ENCODE results near the gene DTD2. TPM values are rescaled to one million over a fixed set of nuclear protein-coding genes. Genes with fewer than 3 reads are reported as not detected.

The DTD2 gene
- total RNA-seq, 6 donors from 2014 or later: 15.6 to 42.4 (median 20.8) TPM

DNA sequence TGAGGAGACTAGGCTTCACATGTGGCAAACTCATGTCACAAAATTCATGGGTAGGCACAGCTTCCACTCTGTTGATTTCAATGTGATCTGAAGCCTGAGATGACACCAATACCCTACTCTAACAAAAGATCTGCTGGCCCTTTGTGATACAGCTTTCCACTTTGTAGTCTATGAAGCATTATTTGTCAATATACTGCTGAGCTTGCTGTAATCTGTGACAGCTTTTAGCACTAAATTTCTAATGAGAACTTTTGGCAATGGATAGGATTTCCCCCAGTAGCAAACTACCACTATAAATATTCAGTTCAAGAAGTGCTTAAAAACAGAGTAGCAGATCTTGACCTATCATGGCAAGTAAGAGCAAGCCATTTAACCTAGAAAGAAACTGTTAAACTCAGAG is 31.4 kb downstream of the DTD2 start:
- no peaks in the 10 kb centered on the region for H3K9me3 ChIP-seq
- H3K27me3 ChIP-seq: no peaks in the 10 kb centered on the region
- no peak overlapping the region for H3K27ac ChIP-seq
- H3K4me3 ChIP-seq: no peak overlapping the region
- H3K4me1 ChIP-seq: peaks cover 0 to 5% (median under 1%) of the 10 kb centered on the region in 4 donors
- ATAC-seq (ENCODE audit: low FRiP score in 2 of 2): no peak
- H3K36me3 ChIP-seq: no peaks in the 10 kb centered on the region
- DNase-seq: no peak
- no peak for TF ChIP-seq EP300 (IDR thresholded peaks at IDR 0.05)
- no peak for TF ChIP-seq POLR2AphosphoS5 (IDR thresholded peaks at IDR 0.05)
- TF ChIP-seq, protein P1, sequence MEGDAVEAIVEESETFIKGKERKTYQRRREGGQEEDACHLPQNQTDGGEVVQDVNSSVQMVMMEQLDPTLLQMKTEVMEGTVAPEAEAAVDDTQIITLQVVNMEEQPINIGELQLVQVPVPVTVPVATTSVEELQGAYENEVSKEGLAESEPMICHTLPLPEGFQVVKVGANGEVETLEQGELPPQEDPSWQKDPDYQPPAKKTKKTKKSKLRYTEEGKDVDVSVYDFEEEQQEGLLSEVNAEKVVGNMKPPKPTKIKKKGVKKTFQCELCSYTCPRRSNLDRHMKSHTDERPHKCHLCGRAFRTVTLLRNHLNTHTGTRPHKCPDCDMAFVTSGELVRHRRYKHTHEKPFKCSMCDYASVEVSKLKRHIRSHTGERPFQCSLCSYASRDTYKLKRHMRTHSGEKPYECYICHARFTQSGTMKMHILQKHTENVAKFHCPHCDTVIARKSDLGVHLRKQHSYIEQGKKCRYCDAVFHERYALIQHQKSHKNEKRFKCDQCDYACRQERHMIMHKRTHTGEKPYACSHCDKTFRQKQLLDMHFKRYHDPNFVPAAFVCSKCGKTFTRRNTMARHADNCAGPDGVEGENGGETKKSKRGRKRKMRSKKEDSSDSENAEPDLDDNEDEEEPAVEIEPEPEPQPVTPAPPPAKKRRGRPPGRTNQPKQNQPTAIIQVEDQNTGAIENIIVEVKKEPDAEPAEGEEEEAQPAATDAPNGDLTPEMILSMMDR (IDR thresholded peaks at IDR 0.05): no peak
- no peak for TF ChIP-seq POLR2A (IDR thresholded peaks at IDR 0.05)

DNA sequence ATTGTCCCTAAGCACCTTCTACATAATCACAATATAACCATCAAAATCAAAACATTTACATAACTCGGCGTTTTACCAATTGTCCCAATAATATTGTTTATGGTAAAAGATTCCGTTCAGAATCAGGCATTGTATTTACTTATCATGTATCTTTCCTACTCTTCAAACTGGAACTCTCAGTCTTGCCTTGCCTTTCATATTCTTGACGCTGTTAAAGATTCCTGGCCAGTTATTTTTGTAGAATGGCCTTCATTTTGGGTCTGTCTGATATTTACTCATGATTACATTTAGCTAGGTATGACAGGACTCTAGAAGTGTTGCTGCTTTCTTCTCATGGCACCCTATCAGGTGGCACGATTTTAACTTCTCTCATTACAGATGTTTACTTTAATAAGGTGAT is 36.1 kb downstream of the DTD2 start:
- Histone ChIP-seq H3K27ac (peak overlapping the region in 1 of 4 donors; percentile 86), H3K9me3 (no peaks in the 10 kb centered on the region), H3K4me1 (peaks cover 17 to 22% (median 18%) of the 10 kb centered on the region in 4 donors), H3K27me3 (no peaks in the 10 kb centered on the region), H3K36me3 (no peaks in the 10 kb centered on the region), H3K4me3 (peak overlapping the region in 2 of 4 donors; percentile 89 to 95)
- TF ChIP-seq POLR2AphosphoS5 (IDR thresholded peaks at IDR 0.05) (no peak), EP300 (IDR thresholded peaks at IDR 0.05) (no peak), POLR2A (IDR thresholded peaks at IDR 0.05) (no peak)
- TF ChIP-seq, protein P1 (IDR thresholded peaks at IDR 0.05): no peak
- 80 to 83% methylated on average over 5 of the region's 5 CpGs for WGBS, 2 donors
- no peak for DNase-seq
- ATAC-seq (ENCODE audit: low FRiP score in 2 of 2): no peak

DNA sequence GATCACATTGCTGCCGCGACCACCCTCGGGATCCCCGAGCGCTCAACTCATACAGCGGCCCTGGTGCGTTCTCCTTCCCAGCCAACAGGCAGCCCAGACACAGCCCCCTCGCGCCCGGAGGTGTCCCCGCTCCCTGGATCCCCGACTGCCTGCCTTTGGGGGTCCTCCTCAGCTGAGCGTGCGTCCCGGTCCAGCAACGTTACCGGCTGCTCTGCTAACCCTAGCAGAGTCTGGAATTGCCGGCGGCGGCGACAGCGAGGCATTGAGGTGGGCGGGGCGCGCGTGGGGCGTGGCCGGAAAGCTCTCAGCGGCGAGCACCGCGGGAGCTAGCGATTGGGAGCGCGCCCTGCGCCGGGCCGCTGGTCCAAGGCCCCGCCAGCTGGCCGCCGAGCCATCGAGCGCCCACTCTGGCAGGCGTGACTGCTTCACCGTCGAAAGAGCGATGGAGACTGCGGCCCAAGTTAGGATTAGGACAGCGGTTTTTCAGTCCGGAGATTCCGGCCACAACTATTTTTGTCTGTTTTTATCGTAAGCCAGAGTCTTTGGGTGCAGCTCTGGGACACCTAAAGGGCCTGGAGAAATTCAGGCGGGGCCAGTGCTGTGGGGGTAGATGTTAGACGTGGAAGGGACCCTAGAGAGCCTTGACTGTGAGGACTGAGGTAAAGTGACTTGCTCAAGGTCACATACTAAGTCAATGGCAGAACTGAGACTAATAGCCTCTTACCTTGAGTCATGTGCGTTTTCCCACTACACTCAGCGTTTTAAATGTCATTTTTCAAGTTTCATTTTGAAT is 36.8 kb downstream of the DTD2 start, which contains the start of gene HEATR5A:
TSS of gene HEATR5A (minus strand) at position 232 of the 793 bp plus-strand sequence. CDS start 17,575 bp downstream, outside the sequence.
- peak; percentile 98 to 99 for ATAC-seq (ENCODE audit: low FRiP score in 2 of 2)
- DNase-seq: peak; percentile 97 to 100
- peak within 1 kb of the TSS; percentile 86 to 95 (median 90) for H3K27ac ChIP-seq
- WGBS, 2 donors: 3 to 7% methylated on average over 18 to 44 of the region's 56 CpGs
- TF ChIP-seq POLR2A (IDR thresholded peaks at IDR 0.05) (peak in 3 of 4 donors; percentile 92 to 99 (median 97)), EP300 (IDR thresholded peaks at IDR 0.05) (peak in 1 of 4 donors; percentile 62), POLR2AphosphoS5 (IDR thresholded peaks at IDR 0.05) (peak; percentile 87 to 100)
- TF ChIP-seq, protein P1 (IDR thresholded peaks at IDR 0.05): peak in 4 of 6 experiments; percentile 16 to 61 (median 31)
- H3K4me3 ChIP-seq: peak within 1 kb of the TSS; percentile 64 to 95 (median 87)
- H3K4me1 ChIP-seq: peaks cover 14 to 22% (median 17%) of the 10 kb centered on the region in 4 donors
- H3K36me3 ChIP-seq: no peaks in the 10 kb centered on the region
- no peaks in the 10 kb centered on the region for H3K9me3 ChIP-seq
- no peaks in the 10 kb centered on the region for H3K27me3 ChIP-seq

DNA sequence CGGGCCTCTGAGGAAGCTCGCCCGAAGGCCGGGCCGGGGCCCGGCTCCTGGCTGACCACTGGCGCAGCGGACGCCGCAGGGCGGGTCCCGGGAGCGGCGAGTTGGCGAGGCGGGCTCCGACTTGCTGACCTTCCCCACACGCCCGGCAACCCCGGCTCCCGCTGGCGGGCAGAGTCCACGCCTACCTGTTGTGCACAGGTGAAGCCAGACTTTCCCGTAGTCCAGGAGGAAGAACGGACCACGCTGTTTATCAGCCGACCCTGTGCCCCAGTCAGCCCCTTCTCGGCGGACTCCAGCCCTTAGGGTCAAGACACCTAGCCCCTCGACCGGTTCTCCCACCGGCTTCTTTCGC is 37.4 kb downstream of the DTD2 start:
- no peaks in the 10 kb centered on the region for H3K9me3 ChIP-seq
- DNase-seq (peak; percentile 88 to 95), ATAC-seq (ENCODE audit: low FRiP score in 2 of 2) (peak; percentile 91 to 95)
- TF ChIP-seq, protein P1 (IDR thresholded peaks at IDR 0.05): no peak
- TF ChIP-seq EP300 (IDR thresholded peaks at IDR 0.05): no peak
- TF ChIP-seq POLR2A (IDR thresholded peaks at IDR 0.05): no peak
- TF ChIP-seq POLR2AphosphoS5 (IDR thresholded peaks at IDR 0.05): no peak
- H3K4me1 ChIP-seq: peaks cover 14 to 22% (median 17%) of the 10 kb centered on the region in 4 donors
- H3K36me3 ChIP-seq: no peaks in the 10 kb centered on the region
- peak overlapping the region; percentile 64 to 95 (median 87) for H3K4me3 ChIP-seq
- no peaks in the 10 kb centered on the region for H3K27me3 ChIP-seq
- peak overlapping the region; percentile 86 to 95 (median 90) for H3K27ac ChIP-seq
- 1 to 4% methylated on average over 5 to 31 of the region's 33 CpGs for WGBS, 2 donors

All from upper lobe of left lung (tissue), 6 donors.